GM18505 (cell line): ENCODE measurements around the gene MCM7.

ENCODE experiments used
- ATAC-seq: cut with Tn5 transposase; IDR thresholded peaks from one replicate; pipeline ENCODE4 v1.9.1; 2021; ENCODE audit not compliant: unreplicated experiment
- POLR2A ChIP-seq: IDR thresholded peaks from 4 replicates; pipeline ENCODE4 v1.6.1; 2011; ENCODE audit warnings: borderline replicate concordance; ENCODE audit not compliant: insufficient read depth, insufficient read length; ENCODE audit errors: extremely low read depth

Gene MCM7

GRCh38 chr7:100118388-100119071 is 17.3 kb upstream of the MCM7 start:
- TF ChIP-seq POLR2A: no peak
- ATAC-seq: no peak

GRCh38 chr7:100115026-100115425 is 13.8 kb upstream of the MCM7 start:
- no peak for ATAC-seq
- no peak for TF ChIP-seq POLR2A

GRCh38 chr7:100111914-100112313 is 10.7 kb upstream of the MCM7 start:
- TF ChIP-seq POLR2A: no peak
- no peak for ATAC-seq

- no peak for TF ChIP-seq POLR2A
These were observed 10.0 kb upstream of the MCM7 start for GRCh38 chr7:100111156-100111555.

GRCh38 chr7:100109521-100110163 is 8.4 kb upstream of the MCM7 start:
- ATAC-seq: no peak

More at GRCh38 chr7:100111156-100111555, 10.0 kb upstream of the MCM7 start:
- no peak for ATAC-seq

GRCh38 chr7:100107890-100108289 is 6.7 kb upstream of the MCM7 start:
- ATAC-seq: no peak
- TF ChIP-seq POLR2A: no peak

More at GRCh38 chr7:100109521-100110163, 8.4 kb upstream of the MCM7 start:
- no peak for TF ChIP-seq POLR2A

GRCh38 chr7:100107125-100107737 is 6.0 kb upstream of the MCM7 start:
- ATAC-seq: no peak
- no peak for TF ChIP-seq POLR2A

GRCh38 chr7:100106633-100107032 is 5.4 kb upstream of the MCM7 start:
- no peak for TF ChIP-seq POLR2A
- ATAC-seq: no peak

- TF ChIP-seq POLR2A: no peak
- ATAC-seq: no peak
These were observed 4.3 kb upstream of the MCM7 start for GRCh38 chr7:100105534-100105933.

GRCh38 chr7:100102950-100103840 is 2.0 kb upstream of the MCM7 start:
- no peak for ATAC-seq
- no peak for TF ChIP-seq POLR2A

GRCh38 chr7:100100420-100101015 is 679 bp downstream of the MCM7 start:
- peak; percentile 7 for TF ChIP-seq POLR2A
- ATAC-seq: peak; percentile 64

GRCh38 chr7:100099452-100099851 is 1.7 kb downstream of the MCM7 start:
- no peak for TF ChIP-seq POLR2A
- no peak for ATAC-seq

- ATAC-seq: no peak
- TF ChIP-seq POLR2A: no peak
These were observed 2.3 kb downstream of the MCM7 start for GRCh38 chr7:100098913-100099312.

GRCh38 chr7:100095704-100096103 is 5.5 kb downstream of the MCM7 start:
- no peak for TF ChIP-seq POLR2A
- no peak for ATAC-seq

- ATAC-seq: no peak
- TF ChIP-seq POLR2A: no peak
These were observed 5.9 kb downstream of the MCM7 start for GRCh38 chr7:100095289-100095688.
